ENCODE results near the gene RPL35A. TPM values are rescaled to one million over a fixed set of nuclear protein-coding genes. Genes with fewer than 3 reads are reported as not detected.

The RPL35A gene
- total and polyA plus RNA-seq, 9 of the 15 experiments (the other 6 are each of a cell fraction or from before 2014, with no cell fraction given) = 1,475 to 2,942 (median 2,367) TPM

DNA sequence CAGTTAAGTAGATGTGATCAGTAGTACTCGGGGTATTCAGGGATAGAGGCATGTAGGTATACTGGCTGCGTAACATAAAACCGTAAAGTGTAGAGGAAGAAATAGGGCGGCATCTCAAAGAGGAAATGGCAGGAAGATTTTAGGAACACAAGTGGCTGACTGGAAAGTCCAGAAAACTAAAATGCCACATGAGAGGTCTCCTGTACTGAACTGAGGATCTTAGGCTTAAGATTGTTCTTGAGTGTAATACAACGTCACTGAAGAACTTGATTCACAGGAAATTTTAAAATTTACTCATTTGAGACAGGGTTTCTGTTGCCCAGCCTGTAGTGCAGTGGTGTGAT, 7.8 kb downstream of the RPL35A start (continued):
- TF ChIP-seq, protein P1, sequence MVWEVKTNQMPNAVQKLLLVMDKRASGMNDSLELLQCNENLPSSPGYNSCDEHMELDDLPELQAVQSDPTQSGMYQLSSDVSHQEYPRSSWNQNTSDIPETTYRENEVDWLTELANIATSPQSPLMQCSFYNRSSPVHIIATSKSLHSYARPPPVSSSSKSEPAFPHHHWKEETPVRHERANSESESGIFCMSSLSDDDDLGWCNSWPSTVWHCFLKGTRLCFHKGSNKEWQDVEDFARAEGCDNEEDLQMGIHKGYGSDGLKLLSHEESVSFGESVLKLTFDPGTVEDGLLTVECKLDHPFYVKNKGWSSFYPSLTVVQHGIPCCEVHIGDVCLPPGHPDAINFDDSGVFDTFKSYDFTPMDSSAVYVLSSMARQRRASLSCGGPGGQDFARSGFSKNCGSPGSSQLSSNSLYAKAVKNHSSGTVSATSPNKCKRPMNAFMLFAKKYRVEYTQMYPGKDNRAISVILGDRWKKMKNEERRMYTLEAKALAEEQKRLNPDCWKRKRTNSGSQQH (CRISPR knock-in tag; IDR thresholded peaks at IDR 0.05) = no peak
- TF ChIP-seq BHLHE40 (IDR thresholded peaks at IDR 0.05; ENCODE audit: low read length) = no peak
- no peak for TF ChIP-seq ZBED1 (IDR thresholded peaks at IDR 0.05)
- TF ChIP-seq, protein P2, sequence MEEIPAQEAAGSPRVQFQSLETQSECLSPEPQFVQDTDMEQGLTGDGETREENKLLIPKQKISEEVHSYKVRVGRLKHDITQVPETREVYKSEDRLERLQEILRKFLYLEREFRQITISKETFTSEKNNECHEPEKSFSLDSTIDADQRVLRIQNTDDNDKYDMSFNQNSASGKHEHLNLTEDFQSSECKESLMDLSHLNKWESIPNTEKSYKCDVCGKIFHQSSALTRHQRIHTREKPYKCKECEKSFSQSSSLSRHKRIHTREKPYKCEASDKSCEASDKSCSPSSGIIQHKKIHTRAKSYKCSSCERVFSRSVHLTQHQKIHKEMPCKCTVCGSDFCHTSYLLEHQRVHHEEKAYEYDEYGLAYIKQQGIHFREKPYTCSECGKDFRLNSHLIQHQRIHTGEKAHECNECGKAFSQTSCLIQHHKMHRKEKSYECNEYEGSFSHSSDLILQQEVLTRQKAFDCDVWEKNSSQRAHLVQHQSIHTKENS (CRISPR knock-in tag; IDR thresholded peaks at IDR 0.05) = peak; percentile 77; the same call in 1 of the 2 replicates
- TF ChIP-seq NFIX (CRISPR knock-in tag; IDR thresholded peaks at IDR 0.05; ENCODE audit: low read depth) = no peak
- no peak for TF ChIP-seq KAT8 (IDR thresholded peaks at IDR 0.05; ENCODE audit: low read depth)
- TF ChIP-seq RBM25 (IDR thresholded peaks at IDR 0.05; ENCODE audit: low read depth, low read length, severe bottlenecking) = no peak
- no peak for TF ChIP-seq SIN3B (IDR thresholded peaks at IDR 0.05; ENCODE audit: low read depth)
- TF ChIP-seq GATA2 (CRISPR knock-in tag; IDR thresholded peaks at IDR 0.05) = 0 out of 2 replicates have a peak, but pooled peaks have one; percentile 1
- TF ChIP-seq, protein P3, sequence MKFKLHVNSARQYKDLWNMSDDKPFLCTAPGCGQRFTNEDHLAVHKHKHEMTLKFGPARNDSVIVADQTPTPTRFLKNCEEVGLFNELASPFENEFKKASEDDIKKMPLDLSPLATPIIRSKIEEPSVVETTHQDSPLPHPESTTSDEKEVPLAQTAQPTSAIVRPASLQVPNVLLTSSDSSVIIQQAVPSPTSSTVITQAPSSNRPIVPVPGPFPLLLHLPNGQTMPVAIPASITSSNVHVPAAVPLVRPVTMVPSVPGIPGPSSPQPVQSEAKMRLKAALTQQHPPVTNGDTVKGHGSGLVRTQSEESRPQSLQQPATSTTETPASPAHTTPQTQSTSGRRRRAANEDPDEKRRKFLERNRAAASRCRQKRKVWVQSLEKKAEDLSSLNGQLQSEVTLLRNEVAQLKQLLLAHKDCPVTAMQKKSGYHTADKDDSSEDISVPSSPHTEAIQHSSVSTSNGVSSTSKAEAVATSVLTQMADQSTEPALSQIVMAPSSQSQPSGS (CRISPR knock-in tag; IDR thresholded peaks at IDR 0.05) = no peak
- no peak for TF ChIP-seq E2F3 (CRISPR knock-in tag; IDR thresholded peaks at IDR 0.05)
- TF ChIP-seq TEAD4 (IDR thresholded peaks at IDR 0.05; ENCODE audit: low read length) = no peak
- no peak for TF ChIP-seq TEAD4 (CRISPR knock-in tag; IDR thresholded peaks at IDR 0.05; ENCODE audit: borderline replicate concordance)
- no peak for TF ChIP-seq KAT2B (IDR thresholded peaks at IDR 0.05; ENCODE audit: low read depth, low read length)
- TF ChIP-seq COPS2 (conservative IDR thresholded peaks at IDR 0.05) = no peak
- no peak for TF ChIP-seq ZNF184 (CRISPR knock-in tag; IDR thresholded peaks at IDR 0.05)
- TF ChIP-seq RCOR1 (IDR thresholded peaks at IDR 0.05; ENCODE audit: borderline replicate concordance in 1 of 2, low read depth in 2 of 2, low read length in 2 of 2) = no peak

All from K562 (cell line).